Skin of body (tissue), 2 donors: Measurements from ENCODE around the gene GPR61. TPM values are rescaled to one million over a fixed set of nuclear protein-coding genes. Genes with fewer than 3 reads are reported as not detected.

ENCODE experiments used
- DNase-seq: peaks from one replicate; lab custom pipeline; 2025; lab: John Stamatoyannopoulos, UW
- total RNA-seq: library from RNA; depleted of rRNA; stranded (reverse); fragments of >200 nt; gene quantifications from one replicate; pipeline ENCODE4 v1.2.3, GENCODE V29; 2014

GPR61 gene
- total RNA-seq, 1 donor from 2014 or later: under 0.01 TPM

DNA sequence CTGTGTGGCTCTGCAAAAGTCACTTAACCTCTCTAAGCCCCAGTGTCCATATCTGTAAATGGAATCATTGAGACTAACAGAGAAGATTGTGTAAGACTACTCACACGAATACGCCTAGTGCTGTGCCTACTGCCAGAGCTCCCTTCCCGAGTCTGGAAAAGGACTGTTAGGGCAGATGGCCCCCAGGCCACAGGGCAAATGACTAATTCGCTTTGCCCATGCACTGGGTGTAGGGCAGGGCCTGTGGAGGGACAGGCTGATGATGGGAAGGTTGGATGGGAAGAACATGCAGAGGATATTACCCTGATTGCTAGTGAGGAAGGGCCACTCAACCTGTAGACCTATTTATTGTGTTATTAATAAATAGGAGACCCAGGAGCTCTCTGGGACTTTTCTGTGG is 4.2 kb upstream of the GPR61 start:
- no peak for DNase-seq

DNA sequence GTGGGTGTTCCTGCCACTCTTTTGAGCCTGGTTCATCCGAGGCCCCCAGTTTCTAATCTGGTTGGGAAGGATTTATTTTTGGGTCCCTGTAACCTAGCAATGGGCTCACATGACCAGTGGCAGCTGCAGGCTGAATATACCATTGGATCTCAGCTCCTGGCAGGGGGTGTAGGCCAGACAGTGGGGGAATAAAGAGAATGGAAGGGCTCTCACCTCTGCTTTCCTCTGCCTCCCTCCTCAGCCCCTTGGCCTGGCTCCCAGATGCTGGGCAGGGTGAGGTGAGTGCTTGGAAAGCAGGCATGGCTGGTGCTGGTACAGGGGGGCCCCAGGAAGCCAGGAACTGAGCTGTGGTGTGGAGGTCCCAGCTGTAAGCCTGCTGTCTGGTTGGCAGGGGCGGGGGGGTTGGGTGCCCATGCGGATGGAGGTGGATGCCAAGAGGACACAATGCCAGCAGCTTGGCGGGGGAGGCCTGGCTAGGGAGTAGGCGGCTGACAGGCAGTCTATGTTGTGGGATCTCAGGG is 3.6 kb upstream of the GPR61 start:
- no peak for DNase-seq

DNA sequence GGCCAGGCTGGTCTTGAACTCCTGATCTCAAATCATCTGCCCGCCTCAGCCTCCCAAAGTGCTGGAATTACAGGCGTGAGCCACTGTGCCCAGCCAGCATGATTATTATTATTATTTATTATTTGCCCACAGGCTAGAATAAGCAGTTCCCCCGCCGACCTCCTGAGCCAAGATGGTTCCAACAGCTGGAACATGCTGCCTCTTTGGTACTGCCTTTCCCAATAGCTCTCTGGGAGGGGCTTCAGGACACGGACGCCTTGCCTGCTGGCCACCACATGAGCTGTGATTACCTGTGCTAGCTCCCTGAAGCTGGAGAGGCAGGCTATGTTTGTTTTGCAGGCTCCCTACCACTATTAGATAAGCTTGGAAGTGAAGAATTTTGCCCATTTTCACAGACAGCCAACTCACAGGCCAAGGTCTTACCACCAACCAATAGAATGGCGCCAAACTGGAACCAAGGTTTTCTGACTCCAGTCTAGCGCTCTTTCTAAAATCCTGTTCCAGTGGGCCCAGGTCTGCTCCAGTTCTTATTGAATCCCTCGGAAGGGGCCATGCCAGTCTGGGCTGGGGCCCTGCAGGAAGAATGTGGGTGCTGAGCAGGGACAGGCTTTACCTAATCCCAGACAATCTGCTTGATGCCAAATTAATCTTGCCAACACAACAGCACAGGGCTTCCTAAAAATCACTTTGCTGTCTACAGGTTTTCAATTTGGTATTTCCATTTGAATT is 2.1 kb upstream of the GPR61 start:
- no peak for DNase-seq

- no peak for DNase-seq
Measured at GRCh38 chr1:109538827-109539555, 681 bp upstream of the GPR61 start.

DNA sequence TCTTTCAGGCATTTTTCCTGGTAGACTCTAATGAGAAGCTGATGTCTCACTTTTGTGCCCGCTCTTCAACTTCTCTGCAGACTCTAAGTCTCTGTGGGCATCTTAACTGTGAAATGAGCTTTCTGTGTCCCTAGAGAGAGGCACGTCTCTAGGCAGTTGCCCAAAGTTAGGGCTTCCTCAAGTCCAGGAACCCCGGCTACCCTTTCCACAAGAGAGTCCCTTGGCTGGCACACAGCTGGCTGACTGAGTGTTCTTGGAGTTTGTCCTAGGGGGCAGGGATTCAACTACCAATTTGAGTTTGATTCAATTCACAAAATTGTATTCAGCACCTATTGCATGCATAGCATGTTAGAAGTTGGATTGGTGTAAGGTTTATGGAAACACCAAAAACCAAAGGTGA is 1.4 kb downstream of the GPR61 start:
- no peak for DNase-seq

GRCh38 chr1:109542657-109543056 is 3.0 kb downstream of the GPR61 start:
- DNase-seq: no peak

DNA sequence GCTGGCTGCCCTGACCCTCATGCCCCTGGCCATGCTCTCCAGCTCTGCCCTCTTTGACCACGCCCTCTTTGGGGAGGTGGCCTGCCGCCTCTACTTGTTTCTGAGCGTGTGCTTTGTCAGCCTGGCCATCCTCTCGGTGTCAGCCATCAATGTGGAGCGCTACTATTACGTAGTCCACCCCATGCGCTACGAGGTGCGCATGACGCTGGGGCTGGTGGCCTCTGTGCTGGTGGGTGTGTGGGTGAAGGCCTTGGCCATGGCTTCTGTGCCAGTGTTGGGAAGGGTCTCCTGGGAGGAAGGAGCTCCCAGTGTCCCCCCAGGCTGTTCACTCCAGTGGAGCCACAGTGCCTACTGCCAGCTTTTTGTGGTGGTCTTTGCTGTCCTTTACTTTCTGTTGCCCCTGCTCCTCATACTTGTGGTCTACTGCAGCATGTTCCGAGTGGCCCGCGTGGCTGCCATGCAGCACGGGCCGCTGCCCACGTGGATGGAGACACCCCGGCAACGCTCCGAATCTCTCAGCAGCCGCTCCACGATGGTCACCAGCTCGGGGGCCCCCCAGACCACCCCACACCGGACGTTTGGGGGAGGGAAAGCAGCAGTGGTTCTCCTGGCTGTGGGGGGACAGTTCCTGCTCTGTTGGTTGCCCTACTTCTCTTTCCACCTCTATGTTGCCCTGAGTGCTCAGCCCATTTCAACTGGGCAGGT is 3.8 kb downstream of the GPR61 start:
- no peak for DNase-seq

DNA sequence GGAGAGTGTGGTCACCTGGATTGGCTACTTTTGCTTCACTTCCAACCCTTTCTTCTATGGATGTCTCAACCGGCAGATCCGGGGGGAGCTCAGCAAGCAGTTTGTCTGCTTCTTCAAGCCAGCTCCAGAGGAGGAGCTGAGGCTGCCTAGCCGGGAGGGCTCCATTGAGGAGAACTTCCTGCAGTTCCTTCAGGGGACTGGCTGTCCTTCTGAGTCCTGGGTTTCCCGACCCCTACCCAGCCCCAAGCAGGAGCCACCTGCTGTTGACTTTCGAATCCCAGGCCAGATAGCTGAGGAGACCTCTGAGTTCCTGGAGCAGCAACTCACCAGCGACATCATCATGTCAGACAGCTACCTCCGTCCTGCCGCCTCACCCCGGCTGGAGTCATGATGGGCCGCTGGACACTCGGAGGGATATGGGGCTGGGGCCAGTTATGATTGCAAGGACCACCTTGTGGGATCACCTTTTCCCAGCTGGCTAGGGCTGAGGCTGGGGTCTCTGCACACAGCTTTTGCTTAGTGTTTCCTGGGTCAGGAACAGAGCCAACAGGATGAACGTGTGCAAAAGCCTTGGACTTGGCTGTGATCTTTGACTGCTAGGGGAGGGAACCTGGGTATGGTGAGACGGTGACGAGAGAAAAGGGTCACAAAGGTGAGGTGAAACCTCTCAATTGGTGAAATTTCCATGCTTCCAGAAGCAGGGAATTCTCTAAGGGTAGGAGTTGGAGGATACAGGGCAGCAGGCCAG is 4.5 kb downstream of the GPR61 start:
- DNase-seq: no peak

- peak; percentile 87 for DNase-seq
Measured at GRCh38 chr1:109546311-109547109, 6.8 kb downstream of the GPR61 start.

DNA sequence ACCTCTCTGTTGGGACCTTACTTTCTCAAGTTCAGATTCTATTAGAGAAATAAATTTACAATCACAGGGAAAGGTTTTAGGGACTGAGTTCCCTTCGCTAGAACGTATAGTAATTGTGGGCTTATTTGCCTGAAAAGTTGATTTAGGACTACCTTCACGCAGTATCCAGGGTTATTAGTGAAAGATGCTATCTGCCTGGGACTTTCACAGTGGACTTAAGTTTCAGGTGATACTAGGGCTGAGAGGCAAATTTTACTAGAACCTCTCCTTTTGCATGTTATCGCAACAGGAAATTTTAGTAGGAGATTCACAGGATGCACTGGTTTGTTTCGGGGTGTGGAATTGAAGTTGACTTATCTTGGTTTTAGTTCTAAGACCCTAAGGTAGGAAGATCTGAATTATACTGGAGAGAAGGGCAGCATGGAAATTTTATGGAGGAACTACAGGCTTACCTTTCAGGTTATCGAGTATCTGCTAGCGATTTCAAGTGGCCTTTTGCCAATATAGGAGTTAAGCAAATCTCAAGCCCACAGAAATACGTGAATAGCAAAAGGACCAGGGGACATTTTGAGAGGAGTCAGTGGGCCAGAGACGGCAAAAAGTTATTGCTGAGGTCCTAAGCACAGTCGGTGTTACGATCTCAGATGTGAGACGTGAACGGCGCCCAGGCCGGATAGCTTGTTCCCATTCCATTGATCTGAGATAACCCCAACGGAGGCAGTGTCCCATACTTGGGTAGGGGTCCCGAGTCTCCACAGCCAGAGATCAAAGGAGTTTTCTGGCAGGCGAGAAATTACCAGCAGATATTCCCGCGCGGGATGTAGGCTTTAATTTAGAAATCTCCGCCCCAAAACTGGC is 8.0 kb downstream of the GPR61 start:
- peak; percentile 50 for DNase-seq

DNA sequence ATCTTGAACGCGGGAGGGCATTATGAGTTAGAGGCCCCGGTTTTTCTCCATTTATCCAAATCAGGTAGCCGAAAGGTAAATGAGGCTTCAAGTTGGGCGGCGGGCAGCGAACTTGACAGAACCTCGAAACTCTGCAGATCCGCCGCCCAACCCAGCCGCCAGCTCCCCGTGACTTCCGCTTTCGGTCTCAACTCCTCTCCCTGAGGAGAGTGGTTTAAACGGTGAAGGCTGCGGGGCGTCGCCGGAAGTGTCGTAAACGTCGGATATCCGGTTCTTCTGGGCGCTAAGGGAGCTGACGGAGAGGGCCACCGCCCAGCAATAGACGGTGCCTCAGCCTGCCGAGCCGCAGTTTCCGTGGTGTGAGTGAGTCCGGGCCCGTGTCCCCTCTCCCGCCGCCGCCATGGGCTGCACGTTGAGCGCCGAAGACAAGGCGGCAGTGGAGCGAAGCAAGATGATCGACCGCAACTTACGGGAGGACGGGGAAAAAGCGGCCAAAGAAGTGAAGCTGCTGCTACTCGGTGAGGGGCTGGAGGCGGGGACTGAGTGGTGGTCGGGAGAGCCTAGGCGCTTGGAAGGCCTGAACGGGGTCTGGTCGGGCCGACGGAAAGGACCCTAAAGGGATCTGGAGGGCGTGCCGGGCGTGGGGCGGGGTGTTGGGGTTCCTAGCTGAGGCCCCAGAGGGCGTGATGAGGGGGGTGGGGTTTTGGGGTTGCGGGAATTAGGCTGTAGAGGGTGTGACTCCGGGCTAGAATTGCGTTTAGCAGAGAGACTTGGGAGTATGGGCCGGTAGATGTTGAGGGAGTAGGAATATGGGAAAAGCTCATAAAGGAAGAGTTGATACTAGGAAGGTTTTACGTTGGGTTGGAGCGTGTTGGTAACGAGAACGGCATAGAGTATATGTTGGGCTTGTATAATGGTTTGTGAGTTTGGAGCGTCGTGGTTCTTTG is 8.9 kb downstream of the GPR61 start, which contains the start of gene GNAI3:
TSS of gene GNAI3 (plus strand) at position 295 of the 947 bp plus-strand sequence. CDS start at position 401, 106 bp downstream.
- DNase-seq: peak; percentile 97

- no peak for DNase-seq
Measured at GRCh38 chr1:109556563-109556962, 16.9 kb downstream of the GPR61 start.

DNA sequence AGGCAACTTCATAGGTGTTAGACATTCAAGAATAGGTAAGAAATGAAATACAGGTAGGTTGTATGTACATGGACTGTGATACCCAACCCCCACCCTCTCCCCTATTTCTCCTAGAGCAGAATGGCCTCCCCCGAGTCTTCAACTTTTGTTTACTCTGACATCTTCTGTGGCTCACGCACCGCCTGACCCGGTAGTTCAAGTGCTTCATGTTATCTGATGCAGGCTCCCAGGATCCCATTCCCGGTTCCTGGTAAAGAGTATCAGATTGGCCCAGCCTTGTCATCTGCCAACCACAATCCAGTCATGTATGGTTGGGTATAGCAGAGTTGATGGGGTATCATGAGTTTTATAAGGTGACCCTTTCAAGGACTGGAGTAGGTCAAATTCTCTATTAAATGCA is 17.8 kb downstream of the GPR61 start:
- DNase-seq: no peak

- DNase-seq: no peak
Measured at GRCh38 chr1:109559995-109560394, 20.3 kb downstream of the GPR61 start.

- no peak for DNase-seq
Measured at GRCh38 chr1:109564194-109564878, 24.7 kb downstream of the GPR61 start.

DNA sequence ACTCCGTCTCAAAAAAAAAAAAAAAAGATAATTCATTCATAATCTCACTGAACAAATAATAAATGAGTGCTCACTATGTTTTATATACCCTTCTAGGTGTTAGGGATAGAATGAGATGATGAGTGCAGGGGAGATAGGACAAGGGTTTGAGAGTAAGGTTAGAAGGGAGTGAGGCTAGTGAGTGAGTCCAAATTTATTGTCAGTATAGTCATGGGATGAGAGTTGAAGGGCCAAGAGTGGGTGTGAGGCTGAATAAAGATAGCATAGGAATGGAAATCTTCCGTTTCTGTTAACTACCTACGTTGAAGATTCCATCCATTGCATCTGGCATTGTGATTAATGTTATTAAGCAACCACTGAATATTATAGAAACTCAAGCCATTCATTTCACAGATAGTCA is 25.6 kb downstream of the GPR61 start:
- DNase-seq: no peak

- DNase-seq: no peak
Measured at GRCh38 chr1:109566982-109567381, 27.3 kb downstream of the GPR61 start.
